T-helper 1 cell treated with Interleukin-12 subunit alpha and Interleukin-12 subunit beta and Interleukin-4 antibody, amounts not matched to agents 30 μg/mL and 1 μg/mL, for 36 hours (primary cell): Measurements from ENCODE around the gene GRIK4.

ENCODE experiments used
- H3K27ac Mint-ChIP-seq: one replicate; pipeline ENCODE4 v1.8.0; 2021; ENCODE audit warnings: mild to moderate bottlenecking, mixed read lengths
- H3K27me3 Mint-ChIP-seq: one replicate; pipeline ENCODE4 v1.8.0; 2021; ENCODE audit warnings: low read depth, mixed read lengths
- H3K36me3 Mint-ChIP-seq: one replicate; pipeline ENCODE4 v1.8.0; 2021; ENCODE audit warnings: low read depth, mixed read lengths
- H3K4me1 Mint-ChIP-seq: one replicate; pipeline ENCODE4 v1.8.0; 2021; ENCODE audit warnings: low read depth, mixed read lengths
- H3K4me3 Mint-ChIP-seq: one replicate; pipeline ENCODE4 v1.8.0; 2021; ENCODE audit warnings: mild to moderate bottlenecking, moderate library complexity, mixed read lengths
- H3K9me3 Mint-ChIP-seq: one replicate; pipeline ENCODE4 v1.8.0; 2021; ENCODE audit warnings: mixed read lengths

GRIK4 gene

GRCh38 chr11:120647681-120648080, 136.1 kb downstream of the GRIK4 start:
- H3K9me3 Mint-ChIP-seq, result no peaks in the 10 kb centered on the region
- H3K4me3 Mint-ChIP-seq, result no peak overlapping the region
- no peak overlapping the region for H3K27ac Mint-ChIP-seq
- H3K27me3 Mint-ChIP-seq, result peaks cover 6% of the 10 kb centered on the region
- H3K36me3 Mint-ChIP-seq, result no peaks in the 10 kb centered on the region
- no peaks in the 10 kb centered on the region for H3K4me1 Mint-ChIP-seq

DNA sequence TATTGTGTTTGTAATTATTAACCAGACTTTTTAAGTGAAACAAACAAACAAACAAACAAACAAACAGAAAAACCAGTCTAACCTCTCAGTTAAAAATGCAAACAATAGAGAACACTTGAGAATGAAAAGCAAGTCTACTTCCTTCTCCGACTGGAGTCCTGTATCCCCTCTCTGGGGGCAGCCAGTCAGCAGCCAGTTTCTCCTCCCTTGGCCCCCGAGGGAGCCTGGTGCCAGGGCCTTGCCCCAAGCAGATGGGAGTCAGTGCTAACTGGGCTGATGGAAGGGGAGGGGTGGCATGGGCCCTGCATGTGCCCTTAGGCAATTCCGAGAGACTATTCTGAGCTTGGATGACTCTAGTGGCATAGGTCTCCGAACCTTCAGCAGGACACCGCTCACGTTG, 137.2 kb downstream of the GRIK4 start:
- Mint-ChIP-seq H3K36me3 (no peaks in the 10 kb centered on the region), H3K9me3 (no peaks in the 10 kb centered on the region), H3K27me3 (peaks cover 6% of the 10 kb centered on the region), H3K4me1 (no peaks in the 10 kb centered on the region), H3K27ac (no peak overlapping the region), H3K4me3 (no peak overlapping the region)

- H3K4me3 Mint-ChIP-seq, result no peak overlapping the region
- no peak overlapping the region for H3K27ac Mint-ChIP-seq
- H3K4me1 Mint-ChIP-seq, result no peaks in the 10 kb centered on the region
Observed at GRCh38 chr11:120649316-120649715, 137.8 kb downstream of the GRIK4 start.

GRCh38 chr11:120651396-120651795, 139.8 kb downstream of the GRIK4 start:
- Mint-ChIP-seq H3K27me3 (no peaks in the 10 kb centered on the region), H3K4me3 (no peak overlapping the region), H3K4me1 (no peaks in the 10 kb centered on the region), H3K9me3 (no peaks in the 10 kb centered on the region), H3K27ac (no peak overlapping the region), H3K36me3 (no peaks in the 10 kb centered on the region)

More at GRCh38 chr11:120649316-120649715, 137.8 kb downstream of the GRIK4 start:
- H3K27me3 Mint-ChIP-seq, result peaks cover 6% of the 10 kb centered on the region
- H3K9me3 Mint-ChIP-seq, result no peaks in the 10 kb centered on the region
- H3K36me3 Mint-ChIP-seq, result no peaks in the 10 kb centered on the region

GRCh38 chr11:120651836-120652235, 140.3 kb downstream of the GRIK4 start:
- Mint-ChIP-seq H3K4me1 (no peaks in the 10 kb centered on the region), H3K9me3 (no peaks in the 10 kb centered on the region), H3K27ac (no peak overlapping the region), H3K36me3 (no peaks in the 10 kb centered on the region), H3K4me3 (no peak overlapping the region), H3K27me3 (no peaks in the 10 kb centered on the region)

DNA sequence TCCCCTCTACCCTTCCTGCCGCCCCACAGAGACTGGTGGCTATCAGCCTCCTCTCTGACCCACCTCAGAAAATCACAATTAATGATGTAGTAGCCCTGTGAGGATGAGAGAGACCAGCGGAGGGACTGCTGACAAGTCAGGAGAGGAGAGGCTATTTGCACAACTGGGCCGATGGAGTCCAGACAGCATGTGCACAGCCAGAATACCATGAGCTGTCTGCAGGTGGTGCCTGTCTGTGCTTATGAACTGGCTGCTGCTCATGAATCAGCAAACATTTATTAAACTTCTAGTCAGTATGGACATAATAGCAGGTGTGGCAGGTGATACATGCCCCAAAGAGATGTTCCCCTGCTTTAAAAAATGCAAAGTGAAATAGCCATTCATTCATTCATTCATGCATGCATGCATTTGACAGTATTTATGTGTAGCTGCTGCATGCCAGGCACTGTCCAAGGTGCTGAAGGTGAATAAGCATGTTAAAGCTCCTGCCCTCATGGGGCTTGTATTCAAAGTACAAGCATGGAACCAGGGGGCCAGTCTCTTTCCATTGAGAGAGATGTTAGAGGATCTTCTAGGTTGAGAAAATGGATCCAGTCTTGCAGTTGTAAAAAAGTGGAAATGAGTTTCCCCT, 141.3 kb downstream of the GRIK4 start:
- Mint-ChIP-seq H3K4me1 (no peaks in the 10 kb centered on the region), H3K4me3 (no peak overlapping the region), H3K27ac (no peak overlapping the region), H3K9me3 (no peaks in the 10 kb centered on the region), H3K36me3 (no peaks in the 10 kb centered on the region), H3K27me3 (no peaks in the 10 kb centered on the region)

DNA sequence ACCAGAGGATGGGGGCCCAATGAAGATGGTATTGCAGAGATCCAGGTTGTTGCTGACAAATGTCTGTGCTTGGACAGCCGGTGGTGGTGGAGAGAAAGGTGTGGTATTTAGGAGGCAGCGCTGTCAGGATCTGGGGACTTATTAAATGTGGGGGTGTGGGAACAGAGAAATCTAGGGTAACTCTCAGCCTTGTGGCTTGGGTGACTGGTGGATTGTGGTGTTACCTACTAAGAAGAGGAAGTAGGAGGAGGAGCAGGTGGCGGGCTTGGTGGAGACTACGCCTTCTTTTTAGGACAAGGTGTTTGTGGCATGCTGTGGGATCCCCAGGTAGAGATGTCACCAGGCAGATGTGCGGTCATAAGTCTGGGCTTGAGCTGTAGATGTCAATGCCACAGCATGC, 144.0 kb downstream of the GRIK4 start:
- H3K4me3 Mint-ChIP-seq, result no peak overlapping the region
- H3K36me3 Mint-ChIP-seq, result no peaks in the 10 kb centered on the region
- no peaks in the 10 kb centered on the region for H3K27me3 Mint-ChIP-seq
- H3K4me1 Mint-ChIP-seq, result no peaks in the 10 kb centered on the region
- H3K9me3 Mint-ChIP-seq, result no peaks in the 10 kb centered on the region
- H3K27ac Mint-ChIP-seq, result no peak overlapping the region

- H3K4me3 Mint-ChIP-seq, result no peak overlapping the region
- H3K27me3 Mint-ChIP-seq, result no peaks in the 10 kb centered on the region
- H3K36me3 Mint-ChIP-seq, result no peaks in the 10 kb centered on the region
- H3K9me3 Mint-ChIP-seq, result no peaks in the 10 kb centered on the region
- no peak overlapping the region for H3K27ac Mint-ChIP-seq
- H3K4me1 Mint-ChIP-seq, result no peaks in the 10 kb centered on the region
Observed at GRCh38 chr11:120657306-120658070, 145.9 kb downstream of the GRIK4 start.

- Mint-ChIP-seq H3K27ac (no peak overlapping the region), H3K9me3 (no peaks in the 10 kb centered on the region), H3K27me3 (no peaks in the 10 kb centered on the region), H3K4me1 (no peaks in the 10 kb centered on the region), H3K36me3 (no peaks in the 10 kb centered on the region), H3K4me3 (no peak overlapping the region)
Observed at GRCh38 chr11:120658071-120658423, 146.5 kb downstream of the GRIK4 start.

DNA sequence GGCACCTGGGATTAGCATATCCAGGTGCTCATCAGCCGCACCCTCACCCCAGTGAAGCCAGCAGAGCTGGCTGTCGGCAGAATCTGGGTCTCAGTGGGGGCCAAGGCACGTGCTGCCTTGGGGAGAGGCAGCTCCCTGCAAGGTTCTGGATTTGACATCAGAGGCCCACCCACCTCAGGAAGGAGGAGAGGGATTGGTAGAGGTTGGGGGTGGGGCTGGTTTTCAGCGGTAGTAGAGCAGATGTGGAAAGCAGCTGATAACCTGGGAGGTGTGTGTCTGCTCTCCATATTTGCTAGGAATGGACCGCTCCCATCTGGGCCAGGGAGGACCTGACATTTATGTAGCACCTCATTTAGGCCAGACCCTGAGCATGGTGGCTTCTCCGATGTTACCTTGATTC, 147.5 kb downstream of the GRIK4 start:
- Mint-ChIP-seq H3K4me1 (no peaks in the 10 kb centered on the region), H3K27me3 (no peaks in the 10 kb centered on the region), H3K4me3 (no peak overlapping the region), H3K27ac (no peak overlapping the region), H3K9me3 (no peaks in the 10 kb centered on the region), H3K36me3 (no peaks in the 10 kb centered on the region)

DNA sequence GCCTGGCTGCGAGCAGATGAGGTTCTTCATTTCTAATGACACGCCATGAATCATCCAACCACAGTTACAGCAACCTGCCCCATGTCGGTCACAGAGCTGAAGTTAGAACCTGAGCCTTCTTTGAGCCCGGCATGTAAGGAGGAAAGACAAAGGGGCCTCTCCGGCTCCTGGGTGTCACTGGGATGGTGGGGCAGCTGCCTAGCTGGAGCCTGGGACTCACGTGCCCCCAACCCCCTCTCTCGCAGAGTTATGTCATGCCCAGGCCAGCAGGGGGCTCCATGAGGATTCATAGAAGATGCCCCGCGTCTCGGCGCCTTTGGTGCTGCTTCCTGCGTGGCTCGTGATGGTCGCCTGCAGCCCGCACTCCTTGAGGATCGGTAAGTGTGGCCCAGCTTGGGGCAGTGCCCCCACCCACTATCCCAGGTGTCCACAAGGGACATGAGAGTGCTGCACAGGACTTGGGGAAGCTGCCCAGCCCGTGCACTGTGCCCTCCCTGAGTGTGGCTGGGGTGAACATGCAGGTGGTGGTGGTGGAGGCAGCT, 148.5 kb downstream of the GRIK4 start:
- no peak overlapping the region for H3K27ac Mint-ChIP-seq
- no peaks in the 10 kb centered on the region for H3K9me3 Mint-ChIP-seq
- H3K27me3 Mint-ChIP-seq, result no peaks in the 10 kb centered on the region
- H3K4me3 Mint-ChIP-seq, result no peak overlapping the region
- no peaks in the 10 kb centered on the region for H3K4me1 Mint-ChIP-seq
- no peaks in the 10 kb centered on the region for H3K36me3 Mint-ChIP-seq

DNA sequence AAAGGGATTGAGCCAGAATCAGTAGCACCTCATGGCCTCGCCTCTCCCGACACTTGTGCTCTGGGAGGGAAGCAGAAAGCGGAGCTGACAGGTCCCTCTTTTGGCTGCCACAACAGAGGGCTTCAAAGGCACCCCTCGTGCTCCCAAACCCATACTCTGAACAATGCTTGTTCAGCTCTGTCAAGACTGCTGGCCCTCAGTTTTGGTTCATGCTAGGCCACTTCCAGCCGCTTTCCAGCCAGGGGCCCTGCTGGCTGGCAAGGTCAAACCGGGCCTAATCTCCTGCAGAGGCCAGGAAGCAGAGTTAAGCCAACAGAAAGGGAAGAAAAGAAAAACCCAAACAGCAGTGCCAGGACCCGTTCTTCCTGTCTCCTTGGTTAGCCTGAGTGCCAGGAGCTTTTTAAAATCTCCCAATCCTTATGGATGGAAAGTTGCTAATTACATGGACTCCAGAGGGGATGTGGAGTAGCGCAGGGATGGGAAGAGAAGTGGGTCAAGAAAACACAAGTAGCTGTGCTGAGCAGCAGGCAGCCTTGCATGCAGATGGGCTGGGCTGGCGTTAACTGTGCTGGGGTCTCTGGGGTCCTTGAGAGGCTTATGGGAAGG, 150.6 kb downstream of the GRIK4 start:
- Mint-ChIP-seq H3K27ac (no peak overlapping the region), H3K27me3 (no peaks in the 10 kb centered on the region), H3K9me3 (no peaks in the 10 kb centered on the region), H3K4me1 (no peaks in the 10 kb centered on the region), H3K4me3 (no peak overlapping the region), H3K36me3 (no peaks in the 10 kb centered on the region)

- no peak overlapping the region for H3K27ac Mint-ChIP-seq
- no peak overlapping the region for H3K4me3 Mint-ChIP-seq
- H3K4me1 Mint-ChIP-seq, result no peaks in the 10 kb centered on the region
- H3K36me3 Mint-ChIP-seq, result no peaks in the 10 kb centered on the region
- no peaks in the 10 kb centered on the region for H3K9me3 Mint-ChIP-seq
- no peaks in the 10 kb centered on the region for H3K27me3 Mint-ChIP-seq
Observed at GRCh38 chr11:120663142-120663541, 151.6 kb downstream of the GRIK4 start.

- Mint-ChIP-seq H3K9me3 (no peaks in the 10 kb centered on the region), H3K27ac (no peak overlapping the region), H3K4me3 (no peak overlapping the region), H3K36me3 (no peaks in the 10 kb centered on the region), H3K27me3 (no peaks in the 10 kb centered on the region), H3K4me1 (no peaks in the 10 kb centered on the region)
Observed at GRCh38 chr11:120666121-120666639, 154.6 kb downstream of the GRIK4 start.

GRCh38 chr11:120667281-120667680, 155.7 kb downstream of the GRIK4 start:
- no peaks in the 10 kb centered on the region for H3K36me3 Mint-ChIP-seq
- no peak overlapping the region for H3K27ac Mint-ChIP-seq
- no peaks in the 10 kb centered on the region for H3K4me1 Mint-ChIP-seq
- no peaks in the 10 kb centered on the region for H3K9me3 Mint-ChIP-seq
- no peak overlapping the region for H3K4me3 Mint-ChIP-seq
- no peaks in the 10 kb centered on the region for H3K27me3 Mint-ChIP-seq
